22Rv1 (cell line): ENCODE data around the gene HK1.

ENCODE experiments used
- H3K27ac ChIP-seq: fragments of 450-650 bp; 2 replicates; pipeline ENCODE4 v1.5.1; 2017
- CTCF ChIP-seq: fragments of 450-650 bp; IDR thresholded peaks from 2 replicates; pipeline ENCODE4 v1.5.1; 2017; ENCODE audit warnings: mild to moderate bottlenecking
- ZFX ChIP-seq: fragments of 450-650 bp; IDR thresholded peaks from 2 replicates; pipeline ENCODE4 v1.6.1; 2017; ENCODE audit warnings: antibody characterized with exemption, borderline replicate concordance

HK1 gene

DNA sequence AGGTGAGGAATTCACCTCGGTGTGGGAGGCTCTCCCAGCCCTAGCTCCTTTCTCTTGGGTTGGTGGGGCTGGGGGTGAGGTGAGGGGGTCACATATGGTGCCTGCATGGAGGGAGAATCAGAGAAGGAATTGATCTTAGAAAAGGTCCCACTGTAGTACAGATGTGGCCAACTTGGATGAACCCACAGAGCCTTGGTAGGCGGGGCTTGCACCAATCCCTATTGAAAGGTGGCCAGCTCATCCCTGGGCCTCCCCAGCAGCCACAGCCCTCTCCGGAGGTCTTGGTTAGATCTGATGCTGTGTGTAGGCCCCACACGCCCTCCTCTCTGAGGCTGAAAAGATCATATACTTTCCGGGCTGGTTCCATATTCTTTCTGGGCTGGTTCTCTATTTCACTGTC is 39.2 kb upstream of the HK1 start:
- H3K27ac ChIP-seq: no peak overlapping the region
- no peak for TF ChIP-seq ZFX
- no peak for TF ChIP-seq CTCF

DNA sequence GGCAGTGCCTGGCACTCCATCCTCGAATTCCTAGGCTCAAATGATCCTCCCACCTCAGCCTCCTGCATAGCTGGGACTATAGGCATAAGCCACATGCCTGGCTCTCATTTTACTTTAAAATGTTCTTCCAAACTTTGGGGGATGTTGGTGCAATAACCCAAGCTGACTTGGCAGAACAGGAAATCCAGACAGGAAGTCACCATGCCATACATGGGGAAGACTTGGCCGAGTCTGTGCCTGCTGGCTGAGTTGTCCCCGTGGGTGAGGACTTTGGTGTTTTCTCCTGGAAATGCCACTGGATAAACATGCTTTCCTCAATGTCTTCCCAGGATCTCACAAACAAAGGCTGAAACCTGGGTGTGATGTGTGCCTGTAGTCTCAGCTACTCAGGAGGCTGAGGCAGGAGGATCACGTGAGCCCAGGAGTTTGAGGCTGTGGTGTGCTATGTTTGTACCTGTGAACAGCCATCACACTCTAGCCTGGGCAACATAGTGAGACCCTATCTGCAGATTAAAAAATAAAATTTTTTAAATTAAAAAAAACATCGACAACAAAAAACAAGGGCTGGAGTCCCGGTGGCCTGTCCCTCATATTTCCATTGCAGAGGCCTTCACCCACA is 38.4 kb upstream of the HK1 start:
- no peak overlapping the region for H3K27ac ChIP-seq
- no peak for TF ChIP-seq ZFX
- TF ChIP-seq CTCF: no peak

GRCh38 chr10:69240455-69240854 is 37.8 kb upstream of the HK1 start:
- no peak overlapping the region for H3K27ac ChIP-seq
- TF ChIP-seq ZFX (no peak), CTCF (no peak)

DNA sequence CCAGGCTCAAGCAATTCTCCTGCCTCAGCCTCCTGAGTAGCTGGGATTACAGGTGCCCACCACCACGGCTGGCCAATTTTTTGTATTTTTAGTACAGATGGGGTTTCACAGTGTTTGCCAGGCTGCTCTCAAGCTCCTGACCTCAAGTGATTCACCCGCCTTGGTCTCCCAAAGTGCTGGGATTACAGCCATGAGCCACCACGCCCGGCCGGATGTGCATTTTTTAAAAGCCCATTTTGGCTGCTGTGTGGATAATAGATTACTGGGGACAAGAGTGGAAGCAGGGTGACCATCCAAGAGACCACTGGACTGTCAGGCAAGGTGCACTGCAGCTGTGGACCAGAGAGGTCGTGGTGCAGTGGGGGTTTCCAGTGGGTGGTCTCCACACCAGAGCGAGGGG is 36.7 kb upstream of the HK1 start:
- TF ChIP-seq CTCF (no peak), ZFX (no peak)
- H3K27ac ChIP-seq: no peak overlapping the region

GRCh38 chr10:69242040-69242851 is 36.0 kb upstream of the HK1 start:
- H3K27ac ChIP-seq: no peak overlapping the region
- no peak for TF ChIP-seq CTCF
- TF ChIP-seq ZFX: no peak

DNA sequence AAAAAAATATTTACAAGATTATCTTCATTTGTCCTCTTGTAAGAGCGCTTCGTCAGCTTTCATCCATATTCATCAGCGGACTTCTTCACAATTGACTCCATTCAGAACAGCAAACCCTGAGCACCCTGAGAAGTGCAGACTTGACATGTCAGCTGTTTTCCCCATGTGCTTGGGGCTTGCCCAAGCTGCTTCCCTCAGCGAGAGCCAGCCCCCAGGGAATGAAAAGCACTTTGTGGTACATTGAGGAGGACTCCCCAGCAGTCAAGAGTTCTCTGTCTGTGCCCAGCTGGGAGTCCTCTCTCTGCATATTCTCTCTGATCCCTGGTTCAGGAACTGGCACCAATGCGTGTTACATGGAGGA is 35.5 kb upstream of the HK1 start:
- H3K27ac ChIP-seq: no peak overlapping the region
- TF ChIP-seq CTCF (no peak), ZFX (no peak)

DNA sequence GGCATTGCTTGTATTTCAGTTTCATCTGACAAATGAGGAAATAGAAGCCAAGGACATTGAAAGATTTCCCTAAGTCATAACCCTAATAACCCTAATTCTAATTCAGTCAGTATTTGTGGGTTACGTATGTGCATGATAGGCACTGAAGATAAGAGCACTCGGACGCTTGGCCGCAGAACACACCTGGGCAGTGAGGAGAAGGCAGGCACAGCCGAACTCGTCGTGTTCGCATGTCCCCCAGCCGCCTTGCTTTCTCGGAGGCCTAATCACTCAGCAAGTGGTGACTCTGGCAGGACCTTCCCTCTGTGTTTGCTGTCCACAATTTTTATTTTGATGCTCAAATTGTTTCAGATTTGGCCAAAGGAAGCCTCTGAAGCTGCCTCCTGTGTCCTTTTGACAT is 34.5 kb upstream of the HK1 start:
- no peak overlapping the region for H3K27ac ChIP-seq
- TF ChIP-seq ZFX (no peak), CTCF (no peak)
